Activated CD8-positive, alpha-beta memory T cell treated with anti-CD3 and anti-CD28 coated beads for 4 hours (primary cell): Measurements from ENCODE around the gene NPIPA2.
"Not testable (repeated sequence)": the region's sequence is repeated elsewhere in the genome, so short reads cannot be mapped to it uniquely, and the experiment has no call there.

Experiments
- DNase-seq, 2 donors: peaks; one replicate each; pipeline ENCODE4 v3.0.0-alpha.2; 2020; ENCODE audit warnings: low read depth in 2 of 2

Gene NPIPA2

DNA sequence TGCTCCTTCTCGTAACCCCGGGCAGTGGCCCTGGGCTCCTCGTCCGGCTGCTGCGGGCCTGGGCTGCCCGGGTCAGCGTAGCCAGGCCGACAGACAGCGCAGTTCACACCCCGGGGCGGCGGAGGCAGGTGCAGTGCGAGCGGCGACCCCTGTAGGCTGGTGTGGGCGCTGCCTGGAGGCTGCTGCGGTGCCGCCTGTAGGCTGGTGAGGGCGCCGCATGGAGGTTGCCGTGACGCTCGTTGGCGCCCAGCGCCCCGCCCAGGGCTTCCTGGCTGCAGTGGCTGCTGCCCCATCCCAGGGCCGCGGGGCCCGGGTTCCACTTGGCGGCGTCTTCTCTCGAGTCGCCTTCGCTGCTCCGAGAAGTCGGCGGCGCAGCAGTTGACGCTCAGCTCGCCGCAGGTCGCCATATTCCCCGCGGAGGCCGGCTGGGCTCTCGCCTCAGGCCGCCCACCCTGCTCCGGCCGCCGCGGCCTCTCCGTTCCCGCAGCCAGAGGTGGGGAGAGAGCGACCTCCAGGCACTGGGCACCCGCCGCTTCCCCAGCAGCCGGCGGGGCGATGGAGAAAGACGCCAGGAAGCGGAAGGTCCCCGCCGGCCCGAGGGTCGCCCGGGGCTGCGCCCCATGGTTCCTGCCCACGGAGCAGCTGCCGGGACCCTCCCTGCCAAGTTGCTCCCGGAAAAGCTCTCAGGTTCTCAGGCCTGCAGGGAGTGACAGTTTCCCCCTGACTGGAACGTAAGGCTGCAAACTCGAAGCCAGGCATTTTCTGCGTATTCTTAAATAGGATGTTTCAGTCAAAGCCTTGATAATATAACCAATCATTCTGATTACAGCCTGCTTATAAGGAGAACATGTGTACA, at the start of gene NPIPA2:
Gene NPIPA2, plus strand, starts transcription at position 261 of the 856 bp plus-strand sequence. CDS start 5,533 bp downstream, outside the sequence.
- DNase-seq: not testable (repeated sequence)

DNA sequence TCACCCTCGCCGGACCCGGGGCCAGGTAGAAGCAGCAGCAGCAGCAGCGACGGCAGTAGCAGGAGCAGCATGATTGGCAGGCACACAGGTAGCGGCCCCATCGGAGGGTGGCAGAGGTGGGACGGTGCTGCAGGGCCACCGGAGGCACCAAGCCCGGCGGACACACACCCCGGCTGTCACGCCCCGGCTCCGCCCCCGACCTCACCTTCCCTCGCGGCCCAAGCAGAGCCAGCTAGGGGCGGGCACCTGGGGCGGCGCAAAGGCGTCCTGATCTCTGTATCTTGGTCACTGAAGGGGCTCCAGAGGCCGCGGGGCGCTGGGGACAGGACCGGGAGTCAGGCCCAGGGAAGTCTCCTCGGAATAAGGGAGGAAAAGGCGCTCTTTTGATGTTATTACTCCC, 48.2 kb upstream of the NPIPA2 start, which contains the start of gene PLA2G10:
Gene PLA2G10, minus strand, starts transcription at position 180 of the 400 bp plus-strand sequence. Its CDS starts 79 bp downstream, at position 101.
- DNase-seq: not testable (repeated sequence)

- not testable (repeated sequence) for DNase-seq
These were observed 40.5 kb upstream of the NPIPA2 start for GRCh38 chr16:14701859-14702258.

GRCh38 chr16:14702672-14703071, 39.7 kb upstream of the NPIPA2 start:
- DNase-seq: not testable (repeated sequence)

- DNase-seq: not testable (repeated sequence)
These were observed 38.9 kb upstream of the NPIPA2 start, which contains the start of gene NPIPA3 for GRCh38 chr16:14703156-14704011. NPIPA3 (plus strand) TSS chr16:14703411; CDS start chr16:14708944, 5,533 bp downstream.

- not testable (repeated sequence) for DNase-seq
These were observed 9.1 kb upstream of the NPIPA2 start for GRCh38 chr16:14733233-14733632.

DNA sequence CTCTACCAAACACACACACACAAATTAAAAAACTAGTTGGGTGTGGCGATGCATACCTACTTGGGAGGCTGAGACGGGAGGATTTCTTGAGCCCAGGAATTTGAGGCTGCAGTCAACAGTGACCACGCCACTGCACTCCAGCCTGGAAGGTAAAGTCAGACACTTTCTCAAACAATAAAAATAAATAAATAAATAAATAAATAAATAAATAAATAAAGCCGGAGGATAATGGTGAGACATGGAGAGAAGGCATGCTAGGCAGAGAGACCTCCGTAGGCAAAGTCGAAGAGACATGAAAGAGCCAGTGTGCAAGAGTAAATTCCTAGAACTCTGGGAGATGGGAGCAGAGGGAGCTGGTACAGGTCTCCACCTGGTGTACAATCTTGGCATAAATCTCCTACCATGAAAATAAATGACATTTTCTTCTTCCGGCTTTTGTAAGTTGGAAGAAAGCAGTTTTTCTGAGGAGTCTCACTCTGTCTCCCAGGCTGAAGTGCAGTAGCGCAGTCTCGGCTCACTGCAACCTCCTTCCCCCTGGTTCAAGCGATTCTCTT, 1.4 kb upstream of the NPIPA2 start:
- not testable (repeated sequence) for DNase-seq

- DNase-seq: not testable (repeated sequence)
These were observed 539 bp upstream of the NPIPA2 start for GRCh38 chr16:14741794-14742193.

DNA sequence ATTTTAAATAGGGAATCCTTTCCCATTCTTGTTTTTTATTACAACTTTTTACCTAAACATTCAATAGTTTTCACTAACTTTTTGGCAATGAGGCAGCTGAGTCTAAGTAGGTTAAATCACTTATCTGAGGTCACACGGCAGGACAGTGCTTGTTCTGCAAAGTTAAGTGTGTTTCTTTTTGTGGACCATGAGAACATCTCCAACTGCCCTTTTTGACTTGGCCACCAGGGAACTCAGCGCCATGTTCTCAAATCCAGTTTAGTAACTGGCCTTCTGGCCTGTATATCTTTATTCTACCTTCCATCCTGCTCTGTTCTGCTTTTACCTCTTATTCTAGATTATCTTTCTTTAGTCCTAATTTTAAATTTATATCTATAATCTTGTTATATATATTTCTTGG, 31.3 kb downstream of the NPIPA2 start:
- DNase-seq: not testable (repeated sequence)

GRCh38 chr16:14775624-14776023, 33.3 kb downstream of the NPIPA2 start:
- DNase-seq: not testable (repeated sequence)

GRCh38 chr16:14776763-14777162, 34.4 kb downstream of the NPIPA2 start:
- not testable (repeated sequence) for DNase-seq

- DNase-seq: not testable (repeated sequence)
These were observed 37.1 kb downstream of the NPIPA2 start for GRCh38 chr16:14779368-14779877.

DNA sequence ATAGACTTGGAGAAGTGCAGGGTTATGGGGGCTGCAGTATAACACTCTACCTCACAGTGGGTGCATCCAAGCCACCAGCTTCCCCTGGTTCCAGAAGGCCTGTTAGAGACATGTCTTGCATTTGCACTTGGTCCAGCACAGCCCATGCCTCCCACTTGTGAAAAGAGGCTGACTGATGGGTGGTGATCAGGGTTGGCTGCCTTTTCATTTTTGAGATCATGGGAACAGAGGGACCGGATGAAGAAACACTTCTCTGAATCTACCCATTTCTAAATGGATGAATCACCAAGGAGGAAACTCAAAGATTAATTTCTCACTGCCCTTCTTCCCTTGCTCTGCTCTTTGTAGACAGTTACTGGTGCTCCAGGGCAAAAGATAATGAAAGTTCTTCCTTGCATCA, 43.8 kb downstream of the NPIPA2 start:
- DNase-seq: not testable (repeated sequence)

- DNase-seq: not testable (repeated sequence)
These were observed 47.2 kb downstream of the NPIPA2 start for GRCh38 chr16:14789577-14789976.

- not testable (repeated sequence) for DNase-seq
These were observed 48.1 kb downstream of the NPIPA2 start for GRCh38 chr16:14790320-14790956.

DNA sequence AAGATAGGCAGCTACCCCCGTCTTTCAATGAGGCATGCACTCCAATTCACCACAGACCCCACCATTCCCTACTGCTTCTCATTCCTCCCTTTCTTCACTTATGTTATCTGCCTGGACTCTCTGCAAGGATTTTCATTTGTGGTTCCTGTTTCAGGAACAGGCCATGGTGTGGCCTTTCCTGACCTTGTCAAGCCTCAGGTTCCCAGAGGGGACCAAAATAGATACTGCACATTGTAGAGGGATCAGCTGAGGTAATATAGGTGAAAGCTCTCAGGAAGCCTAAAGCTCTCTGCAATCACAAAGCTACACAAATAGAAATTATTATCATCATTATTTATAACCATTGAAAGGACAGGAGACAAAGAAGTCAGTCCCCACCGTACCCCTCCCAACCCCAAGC, 50.6 kb downstream of the NPIPA2 start:
- not testable (repeated sequence) for DNase-seq

GRCh38 chr16:14797558-14797957, 55.2 kb downstream of the NPIPA2 start:
- DNase-seq: not testable (repeated sequence)

GRCh38 chr16:14803577-14803976, 61.2 kb downstream of the NPIPA2 start:
- not testable (repeated sequence) for DNase-seq

DNA sequence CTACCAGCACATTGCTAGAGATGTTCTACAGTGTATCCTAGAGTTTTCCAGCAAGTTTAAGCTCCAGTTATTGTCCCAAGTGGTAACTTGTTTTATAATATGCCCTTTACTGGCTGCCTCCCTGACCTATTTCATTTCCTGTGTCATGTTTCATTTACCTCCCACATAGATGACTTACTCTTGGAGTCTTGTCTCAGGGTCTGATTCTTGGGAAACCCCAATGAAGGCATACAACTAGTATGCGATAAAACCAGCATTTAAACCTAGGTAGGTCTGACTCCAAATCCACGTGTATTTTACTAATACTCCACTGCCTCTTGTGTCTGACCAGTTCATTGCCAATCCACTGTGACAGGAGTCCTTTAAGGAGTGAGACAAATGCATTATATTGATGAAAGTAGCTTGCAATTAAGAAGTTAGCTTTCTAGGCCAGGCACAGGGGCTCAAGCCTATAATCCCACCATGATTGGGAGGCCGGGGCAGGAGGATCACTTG, 64.9 kb downstream of the NPIPA2 start:
- not testable (repeated sequence) for DNase-seq

GRCh38 chr16:14813890-14814289, 71.6 kb downstream of the NPIPA2 start:
- DNase-seq: not testable (repeated sequence)
